ENCODE measurements around the gene MCM9. TPM values are rescaled to one million over a fixed set of nuclear protein-coding genes. Genes with fewer than 3 reads are reported as not detected.
"Not testable (repeated sequence)": the region's sequence is repeated elsewhere in the genome, so short reads cannot be mapped to it uniquely, and the experiment has no call there.

MCM9 gene
- polyA plus RNA-seq, 1 donor = 18.9 TPM

DNA sequence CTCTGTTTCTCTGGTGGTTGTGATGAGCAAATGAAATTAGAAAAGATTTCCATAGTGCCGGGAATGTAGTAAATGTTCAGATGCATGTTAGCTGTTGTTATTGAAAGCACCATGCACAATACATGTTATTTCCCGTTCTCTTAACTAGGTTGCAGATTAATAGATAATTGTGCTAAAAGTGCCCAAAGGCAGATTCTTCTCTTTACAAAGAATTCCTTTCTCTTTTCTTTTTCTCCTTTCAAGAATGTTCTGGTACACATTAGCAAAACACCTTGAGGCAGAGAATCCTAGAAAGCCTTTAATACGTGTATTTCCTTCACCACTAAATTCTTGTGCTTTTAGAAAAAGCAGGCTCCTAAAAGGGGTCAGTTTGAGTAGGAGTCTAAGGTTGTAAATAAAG, 162.1 kb downstream of the MCM9 start:
- Histone ChIP-seq H3K36me3 (ENCODE audit: control insufficient read depth, insufficient read depth, low read length) (no peaks in the 10 kb centered on the region), H3K4me1 (ENCODE audit: control insufficient read depth, insufficient read depth, low read length) (no peaks in the 10 kb centered on the region), H3K27me3 (ENCODE audit: control insufficient read depth, insufficient read depth, low read length) (peaks cover 3% of the 10 kb centered on the region), H3K9me3 (ENCODE audit: control insufficient read depth, low read depth, low read length) (no peaks in the 10 kb centered on the region), H3K4me3 (ENCODE audit: low read length) (no peak overlapping the region), H3K27ac (ENCODE audit: low read length) (no peak overlapping the region)
- no peak for DNase-seq
- 60% methylated on average over 1 of the region's 3 CpGs for WGBS (ENCODE audit: insufficient coverage, low lambda C conversion rate)

DNA sequence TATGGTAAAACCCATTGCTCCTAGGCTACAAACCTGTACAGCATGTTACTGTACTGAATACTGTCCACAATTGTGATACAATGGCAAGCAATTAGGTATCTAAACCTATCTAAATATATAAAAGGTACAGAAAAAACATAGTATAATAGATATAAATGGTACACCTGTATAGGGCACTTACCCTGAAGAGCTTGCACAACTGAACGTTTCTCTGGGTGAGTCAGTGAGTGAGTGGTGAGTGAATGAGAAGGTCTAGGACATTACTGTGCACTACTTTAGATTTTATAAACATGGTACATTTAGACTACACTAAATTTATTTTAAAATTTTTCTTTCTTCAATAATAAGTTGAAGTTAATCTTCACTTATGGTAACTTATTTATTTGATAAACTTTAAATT, 163.7 kb downstream of the MCM9 start:
- Histone ChIP-seq H3K36me3 (ENCODE audit: control insufficient read depth, insufficient read depth, low read length) (no peaks in the 10 kb centered on the region), H3K4me1 (ENCODE audit: control insufficient read depth, insufficient read depth, low read length) (no peaks in the 10 kb centered on the region), H3K27me3 (ENCODE audit: control insufficient read depth, insufficient read depth, low read length) (no peaks in the 10 kb centered on the region), H3K27ac (ENCODE audit: low read length) (no peak overlapping the region), H3K9me3 (ENCODE audit: control insufficient read depth, low read depth, low read length) (no peaks in the 10 kb centered on the region), H3K4me3 (ENCODE audit: low read length) (no peak overlapping the region)
- 50% methylated on average over 1 of the region's 1 CpG for WGBS (ENCODE audit: insufficient coverage, low lambda C conversion rate)
- DNase-seq = no peak

DNA sequence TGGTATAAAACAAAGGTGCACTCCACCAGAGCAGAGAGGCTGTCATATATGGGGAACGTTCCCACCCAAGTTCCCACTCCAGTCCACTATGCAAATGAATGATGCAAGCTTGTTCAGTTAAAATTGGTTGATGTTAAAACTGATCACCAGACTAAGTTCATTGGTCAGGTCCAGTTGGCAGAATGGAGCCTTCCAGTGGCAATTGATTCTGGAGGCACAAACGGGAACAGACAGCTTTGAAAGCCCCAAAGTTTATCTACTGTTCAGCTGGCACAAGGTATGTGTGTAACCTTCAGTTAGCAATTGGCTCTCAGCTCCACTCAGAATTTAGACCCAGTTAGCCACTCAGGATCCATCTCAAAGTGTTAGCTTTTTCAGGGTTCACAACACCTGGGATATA, 164.1 kb downstream of the MCM9 start:
- no CpG with 5 or more reads among the region's 2 CpGs for WGBS (ENCODE audit: insufficient coverage, low lambda C conversion rate)
- Histone ChIP-seq H3K27me3 (ENCODE audit: control insufficient read depth, insufficient read depth, low read length) (no peaks in the 10 kb centered on the region), H3K4me1 (ENCODE audit: control insufficient read depth, insufficient read depth, low read length) (no peaks in the 10 kb centered on the region), H3K36me3 (ENCODE audit: control insufficient read depth, insufficient read depth, low read length) (no peaks in the 10 kb centered on the region), H3K9me3 (ENCODE audit: control insufficient read depth, low read depth, low read length) (no peaks in the 10 kb centered on the region), H3K4me3 (ENCODE audit: low read length) (no peak overlapping the region), H3K27ac (ENCODE audit: low read length) (no peak overlapping the region)
- DNase-seq = no peak

DNA sequence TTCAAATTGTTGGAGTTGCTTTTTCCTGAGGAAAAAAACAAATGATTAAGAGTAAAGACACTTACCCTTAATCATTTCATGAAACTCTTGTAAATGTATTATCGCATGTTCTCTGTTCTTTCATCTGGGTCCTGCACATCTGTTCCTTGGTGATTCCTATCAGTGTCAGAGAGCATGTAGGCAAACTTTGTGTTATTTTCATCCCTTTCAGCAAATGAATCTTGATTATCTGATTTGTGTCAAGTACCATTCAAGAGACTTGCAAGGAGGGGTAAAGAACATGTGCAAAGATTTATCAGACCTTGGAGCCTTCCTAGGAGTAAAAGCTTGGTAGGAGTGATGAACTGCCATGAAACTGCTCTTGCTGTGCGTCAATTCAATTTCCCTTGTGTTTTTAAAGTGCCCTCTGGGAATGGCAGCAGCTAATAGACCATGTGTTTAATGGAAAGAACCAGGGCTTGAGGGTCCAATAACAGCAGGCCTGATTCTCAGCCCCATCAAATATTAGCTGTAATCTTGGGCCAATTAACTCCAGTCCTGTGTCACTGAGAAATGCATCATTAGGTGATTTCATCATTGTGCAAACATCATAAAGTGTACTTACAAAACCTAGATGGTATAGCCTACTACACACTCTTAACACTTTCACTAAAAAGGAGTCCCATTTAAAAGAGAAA, 164.7 kb downstream of the MCM9 start:
- Histone ChIP-seq H3K27me3 (ENCODE audit: control insufficient read depth, insufficient read depth, low read length) (no peaks in the 10 kb centered on the region), H3K9me3 (ENCODE audit: control insufficient read depth, low read depth, low read length) (no peaks in the 10 kb centered on the region), H3K36me3 (ENCODE audit: control insufficient read depth, insufficient read depth, low read length) (no peaks in the 10 kb centered on the region), H3K27ac (ENCODE audit: low read length) (no peak overlapping the region), H3K4me1 (ENCODE audit: control insufficient read depth, insufficient read depth, low read length) (no peaks in the 10 kb centered on the region), H3K4me3 (ENCODE audit: low read length) (no peak overlapping the region)
- no CpG with 5 or more reads among the region's 2 CpGs for WGBS (ENCODE audit: insufficient coverage, low lambda C conversion rate)
- DNase-seq = no peak

DNA sequence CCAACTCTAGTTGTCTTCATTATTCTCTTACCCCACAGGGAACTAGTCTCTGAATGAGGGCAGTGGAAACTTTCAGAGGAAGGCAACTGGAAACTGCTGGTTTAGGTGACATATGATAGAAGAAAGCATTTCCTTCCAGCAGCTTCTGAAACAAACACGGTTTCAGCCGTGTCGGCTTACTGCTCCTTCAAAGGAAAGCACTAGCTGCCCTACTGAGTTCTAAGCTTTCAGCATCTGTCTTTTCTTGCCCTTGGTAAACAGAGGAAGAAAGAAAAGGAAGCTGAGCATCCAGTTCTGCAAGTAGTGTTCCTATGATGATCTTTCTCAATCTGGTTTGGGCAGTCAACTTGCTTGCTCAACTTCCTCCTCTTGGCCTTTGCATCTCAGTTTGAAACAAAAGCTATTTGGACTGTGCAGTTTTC, 166.0 kb downstream of the MCM9 start:
- H3K4me3 ChIP-seq (ENCODE audit: low read length) = no peak overlapping the region
- no peaks in the 10 kb centered on the region for H3K4me1 ChIP-seq (ENCODE audit: control insufficient read depth, insufficient read depth, low read length)
- H3K27me3 ChIP-seq (ENCODE audit: control insufficient read depth, insufficient read depth, low read length) = no peaks in the 10 kb centered on the region
- H3K27ac ChIP-seq (ENCODE audit: low read length) = no peak overlapping the region
- WGBS (ENCODE audit: insufficient coverage, low lambda C conversion rate) = no CpG with 5 or more reads among the region's 3 CpGs
- H3K36me3 ChIP-seq (ENCODE audit: control insufficient read depth, insufficient read depth, low read length) = no peaks in the 10 kb centered on the region
- H3K9me3 ChIP-seq (ENCODE audit: control insufficient read depth, low read depth, low read length) = no peaks in the 10 kb centered on the region
- DNase-seq = no peak

- Histone ChIP-seq H3K9me3 (ENCODE audit: control insufficient read depth, low read depth, low read length) (no peaks in the 10 kb centered on the region), H3K4me1 (ENCODE audit: control insufficient read depth, insufficient read depth, low read length) (no peaks in the 10 kb centered on the region), H3K27ac (ENCODE audit: low read length) (no peak overlapping the region), H3K4me3 (ENCODE audit: low read length) (no peak overlapping the region), H3K27me3 (ENCODE audit: control insufficient read depth, insufficient read depth, low read length) (no peaks in the 10 kb centered on the region), H3K36me3 (ENCODE audit: control insufficient read depth, insufficient read depth, low read length) (no peaks in the 10 kb centered on the region)
- DNase-seq = no peak
- WGBS (ENCODE audit: insufficient coverage, low lambda C conversion rate) = 80% methylated on average over 1 of the region's 3 CpGs
Measured at GRCh38 chr6:118768441-118768840, 166.5 kb downstream of the MCM9 start.

- DNase-seq; H3K9me3 ChIP-seq (ENCODE audit: control insufficient read depth, low read depth, low read length); H3K4me3 ChIP-seq (ENCODE audit: low read length); H3K27ac ChIP-seq (ENCODE audit: low read length); H3K36me3 ChIP-seq (ENCODE audit: control insufficient read depth, insufficient read depth, low read length); H3K4me1 ChIP-seq (ENCODE audit: control insufficient read depth, insufficient read depth, low read length); H3K27me3 ChIP-seq (ENCODE audit: control insufficient read depth, insufficient read depth, low read length): not testable (repeated sequence)
- WGBS (ENCODE audit: insufficient coverage, low lambda C conversion rate) = 100% methylated on average over 1 of the region's 2 CpGs
Measured at GRCh38 chr6:118765316-118765715, 169.6 kb downstream of the MCM9 start.

DNA sequence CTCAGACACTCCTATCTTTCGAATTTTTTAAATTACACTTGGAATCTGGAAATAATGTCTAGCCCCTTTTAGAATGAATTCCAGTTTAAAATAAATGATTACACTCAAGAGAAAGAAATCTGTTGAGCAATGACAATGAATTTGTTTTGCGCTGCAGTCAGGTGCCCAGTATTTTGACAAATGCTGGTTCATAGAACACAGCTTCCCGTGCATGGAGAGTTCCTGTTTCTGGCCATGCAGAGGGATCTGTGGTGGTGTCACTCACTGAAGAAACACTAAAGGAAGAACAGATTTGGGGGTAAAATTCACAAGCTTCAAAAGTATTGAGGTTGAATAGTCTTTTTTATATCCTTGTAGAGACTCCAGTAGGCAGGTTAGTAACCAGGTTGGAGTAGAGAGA, 170.2 kb downstream of the MCM9 start:
- no peak for DNase-seq
- no peaks in the 10 kb centered on the region for H3K36me3 ChIP-seq (ENCODE audit: control insufficient read depth, insufficient read depth, low read length)
- 0% methylated on average over 1 of the region's 3 CpGs for WGBS (ENCODE audit: insufficient coverage, low lambda C conversion rate)
- no peaks in the 10 kb centered on the region for H3K9me3 ChIP-seq (ENCODE audit: control insufficient read depth, low read depth, low read length)
- H3K27ac ChIP-seq (ENCODE audit: low read length) = no peak overlapping the region
- no peak overlapping the region for H3K4me3 ChIP-seq (ENCODE audit: low read length)
- no peaks in the 10 kb centered on the region for H3K4me1 ChIP-seq (ENCODE audit: control insufficient read depth, insufficient read depth, low read length)
- H3K27me3 ChIP-seq (ENCODE audit: control insufficient read depth, insufficient read depth, low read length) = no peaks in the 10 kb centered on the region

Other genes with a start within 250 kb of the MCM9 start
- gene ASF1A, start 41.0 kb downstream of the MCM9 start, polyA plus RNA-seq = 20.1 TPM
- gene FAM184A, start 143.5 kb upstream of the MCM9 start, polyA plus RNA-seq = 13.8 TPM

All from large intestine (tissue), 3 donors.